Endothelial cell of umbilical vein (primary cell): Measurements from ENCODE around the gene TTI1. TPM values are rescaled to one million over a fixed set of nuclear protein-coding genes. Genes with fewer than 3 reads are reported as not detected.

Experiments
- BruUV-seq: library from RNA; stranded (reverse); fragments of 400-500 nt; replicated peaks from 2 replicates; lab custom pipeline; 2021; lab: Mats Ljungman, UMichigan
- CTCF ChIA-PET: fragments of 300-600, 350-600 bp; sonication (Branson Sonifier 250); formaldehyde crosslinking; loops from one replicate; lab custom pipeline; 2021; ENCODE audit warnings: antibody characterized with exemption, inconsistent platforms; lab: Charles Lee
- POLR2A ChIA-PET: fragments of 300-600, 350-600 bp; sonication (Branson Sonifier 250); formaldehyde crosslinking; loops from one replicate; lab custom pipeline; 2021; ENCODE audit warnings: antibody characterized with exemption, inconsistent platforms; lab: Charles Lee
- DNase-seq: peaks from one replicate; pipeline ENCODE4 v3.0.0-alpha.2; 2011; ENCODE audit warnings: low read depth, low spot score
- FAIRE-seq: peaks from 2 replicates; lab custom pipeline; 2011; peaks lifted over from hg19 to GRCh38; lab: Jason Lieb, UNC
- H2AFZ ChIP-seq: 2 replicates; pipeline ENCODE4 v1.6.0; 2012; ENCODE audit warnings: low read depth, low read length, control low read depth, inconsistent platforms
- H3K27ac ChIP-seq: 2 replicates; pipeline ENCODE4 v1.5.1; 2011; ENCODE audit warnings: low read depth, mild to moderate bottlenecking, control low read depth, low read length, moderate library complexity; ENCODE audit not compliant: insufficient read depth
- H3K27me3 ChIP-seq, 2 experiments: 2 replicates each; pipeline versions ENCODE4 v1.6.0 to v1.6.1; 2011; ENCODE audit warnings: low read length in 2 of 2, mixed read lengths in 1 of 2; ENCODE audit not compliant: control insufficient read depth in 2 of 2, insufficient read depth in 2 of 2
- H3K36me3 ChIP-seq, 2 experiments: 2 replicates in 1 of 2; 3 replicates in 1 of 2; pipeline ENCODE4 v1.5.1; 2011; ENCODE audit warnings: low read length in 2 of 2, mild to moderate bottlenecking in 1 of 2, moderate library complexity in 1 of 2; ENCODE audit not compliant: control insufficient read depth in 2 of 2, insufficient read depth in 2 of 2; ENCODE audit errors: extremely low read depth in 1 of 2
- H3K4me1 ChIP-seq: 3 replicates; pipeline ENCODE4 v1.5.1; 2011; ENCODE audit warnings: mild to moderate bottlenecking, low read length; ENCODE audit not compliant: control insufficient read depth, insufficient read depth; ENCODE audit errors: extremely low read depth
- H3K4me2 ChIP-seq: 2 replicates; pipeline ENCODE4 v1.6.1; 2011; ENCODE audit warnings: low read length, control low read depth, mixed read lengths; ENCODE audit not compliant: insufficient read depth
- H3K4me3 ChIP-seq, 3 experiments: fragments of 200-600 bp in 1 of 3; sonication (generic), shearing (Covaris generic) in 1 of 3; replicated peaks in 1 of 3; 2 replicates each; pipeline ENCODE4 v1.5.1; 2011 to 2016; ENCODE audit warnings: control low read depth in 3 of 3, low read length in 3 of 3, mild to moderate bottlenecking in 2 of 3, inconsistent platforms in 1 of 3, low read depth in 1 of 3, moderate library complexity in 1 of 3; ENCODE audit not compliant: insufficient read depth in 1 of 3
- H3K79me2 ChIP-seq: 2 replicates; pipeline ENCODE4 v1.6.0; 2012; ENCODE audit warnings: low read length, inconsistent platforms; ENCODE audit not compliant: control insufficient read depth, insufficient read depth
- H3K9ac ChIP-seq: replicated peaks from 2 replicates; pipeline ENCODE3; 2011; ENCODE audit warnings: low read length, control low read depth; ENCODE audit not compliant: insufficient read depth; ENCODE audit errors: extremely low read depth
- H3K9me1 ChIP-seq: replicated peaks from 3 replicates; pipeline ENCODE4 v1.6.0; 2011; ENCODE audit warnings: mild to moderate bottlenecking, low read length; ENCODE audit not compliant: control insufficient read depth, insufficient read depth; ENCODE audit errors: extremely low read depth
- H3K9me3 ChIP-seq: replicated peaks from 2 replicates; pipeline ENCODE4 v1.5.1; 2012; ENCODE audit warnings: low read length, inconsistent platforms; ENCODE audit not compliant: control insufficient read depth, insufficient read depth
- H4K20me1 ChIP-seq: replicated peaks from 2 replicates; pipeline ENCODE3; 2011; ENCODE audit warnings: mild to moderate bottlenecking, low read length; ENCODE audit not compliant: control insufficient read depth, insufficient read depth; ENCODE audit errors: extremely low read depth
- EZH2 ChIP-seq: IDR thresholded peaks from 2 replicates; pipeline ENCODE4 v1.6.1; 2012; ENCODE audit warnings: borderline replicate concordance, low read depth, mild to moderate bottlenecking, moderate library complexity, low read length, inconsistent platforms; ENCODE audit not compliant: severe bottlenecking
- FOS ChIP-seq: IDR thresholded peaks from 2 replicates; pipeline ENCODE4 v1.6.1; 2011; ENCODE audit warnings: mild to moderate bottlenecking, low read length, moderate library complexity, borderline replicate concordance; ENCODE audit not compliant: insufficient read depth
- GATA2 ChIP-seq: IDR thresholded peaks from 2 replicates; pipeline ENCODE4 v1.7.0; 2011; ENCODE audit warnings: low read depth, mild to moderate bottlenecking, moderate library complexity, mixed read lengths, low read length; ENCODE audit not compliant: insufficient read length, insufficient read depth
- JUN ChIP-seq: IDR thresholded peaks from 2 replicates; pipeline ENCODE4 v1.6.1; 2011; ENCODE audit warnings: borderline replicate concordance, low read depth; ENCODE audit not compliant: insufficient read length, insufficient read depth
- MYC ChIP-seq: IDR thresholded peaks from one replicate; pipeline ENCODE4 v1.6.1; 2011; ENCODE audit warnings: mild to moderate bottlenecking, low read depth, low read length
- POLR2A ChIP-seq: IDR thresholded peaks from 2 replicates; pipeline ENCODE4 v1.6.1; 2012; ENCODE audit warnings: low read depth, mild to moderate bottlenecking, control low read depth, low read length
- POLR2AphosphoS5 ChIP-seq: IDR thresholded peaks from 2 replicates; pipeline ENCODE4 v1.6.1; 2012; ENCODE audit warnings: low read depth, mild to moderate bottlenecking, control low read depth, low read length, moderate library complexity; ENCODE audit not compliant: insufficient read depth
- dilution Hi-C: fragments of 300-500 bp; cut with MboI; formaldehyde crosslinking; loops from one replicate; pipeline ENCODE4 v1.15.0; 2019; ENCODE audit warnings: low sequenced_read_pairs; ENCODE audit not compliant: extremely low pct_ligation_motif_present
- intact Hi-C: fragments of 100-400 bp; cut with micrococcal nuclease; formaldehyde crosslinking; loops from one replicate; pipeline ENCODE4 v1.10.0; 2022
- polyA plus RNA-seq, 4 experiments: library from polyadenylated mRNA; depleted of rRNA in 3 of 4; stranded (reverse) in 3 of 4; unstranded in 1 of 4; fragments of >200 nt; gene quantifications; 2 replicates each; pipeline versions ENCODE4 v1.2.1 to v1.2.3, GENCODE V29; 2011 to 2012; ENCODE audit warnings: missing spikeins in 1 of 4
- total RNA-seq: library from RNA; stranded (reverse); gene quantifications from 2 replicates; pipeline ENCODE4 v1.2.3, GENCODE V29; 2021
- TF ChIP-seq, protein P1 (sequence below), 2 donors: IDR thresholded peaks; 1 replicate in 1 of 2; 2 replicates in 1 of 2; pipeline ENCODE4 v1.5.1; 2011; ENCODE audit warnings: low read length in 2 of 2, mild to moderate bottlenecking in 2 of 2, moderate library complexity in 2 of 2, control low read depth in 1 of 2, inconsistent platforms in 1 of 2, low read depth in 1 of 2; ENCODE audit not compliant: insufficient read depth in 1 of 2; ENCODE audit errors: extremely low read depth in 1 of 2
- TF ChIP-seq, protein P2 (sequence below): IDR thresholded peaks from 2 replicates; pipeline ENCODE4 v1.6.1; 2011; ENCODE audit not compliant: insufficient read depth, insufficient read length

Gene TTI1
- total and polyA plus RNA-seq, 2 donors (not counting 3 experiments of a cell fraction or from before 2014, with no cell fraction given) = 13.2 to 23.2 TPM

DNA sequence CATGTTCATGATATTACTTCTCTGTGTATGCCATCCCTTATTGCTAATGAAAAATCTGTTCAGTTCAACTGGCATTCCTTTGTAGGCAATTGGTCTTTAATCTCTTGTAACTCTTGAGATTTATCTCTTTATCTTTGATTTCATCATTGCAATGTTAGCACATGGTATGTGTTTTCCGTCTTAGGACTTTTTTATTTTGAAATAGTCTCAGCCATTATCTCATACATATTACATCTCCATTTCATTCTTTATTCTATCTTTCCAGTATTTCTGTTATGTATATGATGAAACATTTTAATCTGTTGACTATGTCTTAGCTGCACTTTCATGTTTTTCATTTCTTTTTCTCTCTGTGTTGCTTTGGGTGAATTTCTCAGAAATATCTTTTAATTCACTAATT is 72.2 kb downstream of the TTI1 start:
- intact Hi-C loops (no loop called here), dilution Hi-C loops (no loop called here)
- TF ChIP-seq POLR2AphosphoS5 (no peak), GATA2 (no peak), JUN (no peak), FOS (no peak), POLR2A (no peak), EZH2 (no peak), MYC (no peak)
- TF ChIP-seq, protein P1, sequence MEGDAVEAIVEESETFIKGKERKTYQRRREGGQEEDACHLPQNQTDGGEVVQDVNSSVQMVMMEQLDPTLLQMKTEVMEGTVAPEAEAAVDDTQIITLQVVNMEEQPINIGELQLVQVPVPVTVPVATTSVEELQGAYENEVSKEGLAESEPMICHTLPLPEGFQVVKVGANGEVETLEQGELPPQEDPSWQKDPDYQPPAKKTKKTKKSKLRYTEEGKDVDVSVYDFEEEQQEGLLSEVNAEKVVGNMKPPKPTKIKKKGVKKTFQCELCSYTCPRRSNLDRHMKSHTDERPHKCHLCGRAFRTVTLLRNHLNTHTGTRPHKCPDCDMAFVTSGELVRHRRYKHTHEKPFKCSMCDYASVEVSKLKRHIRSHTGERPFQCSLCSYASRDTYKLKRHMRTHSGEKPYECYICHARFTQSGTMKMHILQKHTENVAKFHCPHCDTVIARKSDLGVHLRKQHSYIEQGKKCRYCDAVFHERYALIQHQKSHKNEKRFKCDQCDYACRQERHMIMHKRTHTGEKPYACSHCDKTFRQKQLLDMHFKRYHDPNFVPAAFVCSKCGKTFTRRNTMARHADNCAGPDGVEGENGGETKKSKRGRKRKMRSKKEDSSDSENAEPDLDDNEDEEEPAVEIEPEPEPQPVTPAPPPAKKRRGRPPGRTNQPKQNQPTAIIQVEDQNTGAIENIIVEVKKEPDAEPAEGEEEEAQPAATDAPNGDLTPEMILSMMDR (IDR thresholded peaks at IDR 0.05; ENCODE audit: extremely low read depth in 1 of 2, insufficient read depth in 1 of 2, low read depth in 1 of 2, low read length in 2 of 2) = no peak
- TF ChIP-seq, protein P2, sequence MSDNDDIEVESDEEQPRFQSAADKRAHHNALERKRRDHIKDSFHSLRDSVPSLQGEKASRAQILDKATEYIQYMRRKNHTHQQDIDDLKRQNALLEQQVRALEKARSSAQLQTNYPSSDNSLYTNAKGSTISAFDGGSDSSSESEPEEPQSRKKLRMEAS = no peak
- DNase-seq (no peak), FAIRE-seq (no peak)
- H2AFZ ChIP-seq = no peak overlapping the region
- H3K27me3 ChIP-seq = peaks cover 22 to 37% of the 10 kb centered on the region in 2 experiments
- ChIA-PET CTCF (no interaction called here), POLR2A (no interaction called here)
- H3K79me2 ChIP-seq = no peaks in the 10 kb centered on the region
- no peaks in the 10 kb centered on the region for H4K20me1 ChIP-seq
- no peak overlapping the region for H3K27ac ChIP-seq
- no peak overlapping the region for H3K4me3 ChIP-seq
- no peaks in the 10 kb centered on the region for H3K36me3 ChIP-seq
- no peaks in the 10 kb centered on the region for H3K9me3 ChIP-seq
- H3K4me1 ChIP-seq = no peaks in the 10 kb centered on the region
- no peak overlapping the region for H3K4me2 ChIP-seq
- no peak overlapping the region for H3K9ac ChIP-seq
- H3K9me1 ChIP-seq = no peaks in the 10 kb centered on the region
- no TSS peak for BruUV-seq
